H9 (cell line): ENCODE data around the gene KCNIP3. TPM values are rescaled to one million over a fixed set of nuclear protein-coding genes. Genes with fewer than 3 reads are reported as not detected.

Source experiments
- DNase-seq: peaks from one replicate; pipeline ENCODE4 v3.0.0-alpha.2; 2017
- H2AFZ ChIP-seq: one replicate; pipeline ENCODE4 v1.6.1; 2013; ENCODE audit warnings: mild to moderate bottlenecking, low read length, control low read depth, moderate library complexity
- H2AK5ac ChIP-seq: 2 replicates; pipeline ENCODE4 v1.6.1; 2013; ENCODE audit warnings: low read length, control low read depth, mixed read lengths; ENCODE audit not compliant: insufficient read length
- H2BK120ac ChIP-seq: one replicate; pipeline ENCODE4 v1.6.1; 2013; ENCODE audit warnings: low read depth, mild to moderate bottlenecking, low read length, control low read depth, inconsistent platforms; ENCODE audit not compliant: poor library complexity, severe bottlenecking
- H2BK12ac ChIP-seq: 2 replicates; pipeline ENCODE4 v1.6.1; 2013; ENCODE audit warnings: low read length, control low read depth, mixed read lengths, low read depth; ENCODE audit not compliant: insufficient read length
- H2BK15ac ChIP-seq: 2 replicates; pipeline ENCODE4 v1.6.1; 2013; ENCODE audit warnings: low read depth, low read length, control low read depth
- H2BK20ac ChIP-seq: one replicate; pipeline ENCODE4 v1.6.1; 2013; ENCODE audit warnings: low read depth, mild to moderate bottlenecking, low read length, control low read depth, inconsistent platforms; ENCODE audit not compliant: poor library complexity, severe bottlenecking
- H2BK5ac ChIP-seq: 2 replicates; pipeline ENCODE4 v1.6.1; 2013; ENCODE audit warnings: low read length, control low read depth, mixed read lengths; ENCODE audit not compliant: insufficient read length
- H3K14ac ChIP-seq: 2 replicates; pipeline ENCODE4 v1.6.1; 2013; ENCODE audit warnings: low read length, control low read depth; ENCODE audit not compliant: insufficient read depth
- H3K18ac ChIP-seq: 2 replicates; pipeline ENCODE4 v1.6.1; 2013; ENCODE audit warnings: low read depth, mild to moderate bottlenecking, mixed read lengths, low read length, control low read depth; ENCODE audit not compliant: insufficient read length
- H3K23ac ChIP-seq: 2 replicates; pipeline ENCODE4 v1.6.1; 2013; ENCODE audit warnings: low read length, control low read depth, mixed read lengths, low read depth; ENCODE audit not compliant: insufficient read length
- H3K23me2 ChIP-seq: 2 replicates; pipeline ENCODE4 v1.6.1; 2013; ENCODE audit warnings: low read depth, mild to moderate bottlenecking, mixed read lengths, low read length, control low read depth; ENCODE audit not compliant: insufficient read length, poor library complexity, severe bottlenecking
- H3K27ac ChIP-seq: 2 replicates; pipeline ENCODE4 v1.5.1; 2013; ENCODE audit warnings: low read length, control low read depth, mixed read lengths, low read depth; ENCODE audit not compliant: insufficient read length
- H3K27me3 ChIP-seq: 2 replicates; pipeline ENCODE4 v1.6.1; 2013; ENCODE audit warnings: low read length, control low read depth, inconsistent platforms; ENCODE audit not compliant: insufficient read depth
- H3K4ac ChIP-seq: 2 replicates; pipeline ENCODE4 v1.6.1; 2013; ENCODE audit warnings: low read depth, mild to moderate bottlenecking, control low read depth, inconsistent platforms, low read length, moderate library complexity
- H3K4me1 ChIP-seq: 2 replicates; pipeline ENCODE4 v1.6.1; 2013; ENCODE audit warnings: low read length, control low read depth, inconsistent platforms; ENCODE audit not compliant: insufficient read depth
- H3K4me2 ChIP-seq: 2 replicates; pipeline ENCODE4 v1.6.1; 2013; ENCODE audit warnings: low read length, control low read depth, mixed read lengths; ENCODE audit not compliant: insufficient read length, insufficient read depth
- H3K56ac ChIP-seq: 2 replicates; pipeline ENCODE4 v1.6.1; 2013; ENCODE audit warnings: low read depth, mild to moderate bottlenecking, mixed read lengths, low read length, control low read depth; ENCODE audit not compliant: insufficient read length
- H3K79me1 ChIP-seq: 2 replicates; pipeline ENCODE4 v1.6.1; 2013; ENCODE audit warnings: low read depth, mild to moderate bottlenecking, moderate library complexity, low read length, control low read depth, inconsistent platforms; ENCODE audit not compliant: insufficient read depth, poor library complexity, severe bottlenecking
- H3K79me2 ChIP-seq: 2 replicates; pipeline ENCODE4 v1.6.1; 2013; ENCODE audit warnings: low read length, control low read depth, inconsistent platforms; ENCODE audit not compliant: insufficient read depth
- H3K9ac ChIP-seq: 2 replicates; pipeline ENCODE4 v1.6.1; 2013; ENCODE audit warnings: low read length, control low read depth, mixed read lengths; ENCODE audit not compliant: insufficient read length; ENCODE audit errors: extremely low read depth
- H3K9me3 ChIP-seq: one replicate; pipeline ENCODE4 v1.6.1; 2013; ENCODE audit warnings: low read depth, low read length, inconsistent platforms; ENCODE audit not compliant: control insufficient read depth
- H3T11ph ChIP-seq: one replicate; pipeline ENCODE4 v1.6.1; 2013; ENCODE audit warnings: mild to moderate bottlenecking, low read length, control low read depth, inconsistent platforms
- H4K20me1 ChIP-seq: one replicate; pipeline ENCODE4 v1.6.1; 2013; ENCODE audit not compliant: control insufficient read depth, insufficient read length, insufficient read depth
- H4K5ac ChIP-seq: 2 replicates; pipeline ENCODE4 v1.6.1; 2013; ENCODE audit warnings: low read depth, mild to moderate bottlenecking, mixed read lengths, low read length, control low read depth; ENCODE audit not compliant: insufficient read length
- H4K8ac ChIP-seq: replicated peaks from 2 replicates; pipeline ENCODE4 v1.6.1; 2013; ENCODE audit warnings: low read length, control low read depth, mixed read lengths, low read depth; ENCODE audit not compliant: insufficient read length
- H4K91ac ChIP-seq: 2 replicates; pipeline ENCODE4 v1.6.1; 2013; ENCODE audit warnings: low read depth, mild to moderate bottlenecking, moderate library complexity, mixed read lengths, low read length, control low read depth; ENCODE audit not compliant: insufficient read length
- H3K27ac Mint-ChIP-seq, 3 experiments: 2 replicates in 2 of 3; 3 replicates in 1 of 3; pipeline ENCODE4 v1.8.0; 2020 to 2021; ENCODE audit warnings: mixed read lengths in 3 of 3, mild to moderate bottlenecking in 1 of 3, moderate library complexity in 1 of 3
- H3K27me3 Mint-ChIP-seq: 2 replicates; pipeline ENCODE4 v1.8.0; 2021; ENCODE audit warnings: low read depth, mild to moderate bottlenecking, moderate library complexity, mixed read lengths
- H3K36me3 Mint-ChIP-seq, 3 experiments: 2 replicates in 2 of 3; 3 replicates in 1 of 3; pipeline ENCODE4 v1.8.0; 2020 to 2021; ENCODE audit warnings: low read depth in 3 of 3, mixed read lengths in 3 of 3; ENCODE audit not compliant: insufficient read depth in 1 of 3
- H3K4me1 Mint-ChIP-seq, 2 experiments: 2 replicates each; pipeline ENCODE4 v1.8.0; 2020; ENCODE audit warnings: mixed read lengths in 2 of 2
- H3K4me3 Mint-ChIP-seq, 2 experiments: 2 replicates in 1 of 2; 3 replicates in 1 of 2; pipeline ENCODE4 v1.8.0; 2020 to 2021; ENCODE audit warnings: mild to moderate bottlenecking in 2 of 2, mixed read lengths in 2 of 2, moderate library complexity in 1 of 2
- H3K9me3 Mint-ChIP-seq, 2 experiments: 2 replicates in 1 of 2; 3 replicates in 1 of 2; pipeline ENCODE4 v1.8.0; 2020; ENCODE audit warnings: mild to moderate bottlenecking in 2 of 2, mixed read lengths in 2 of 2, moderate library complexity in 1 of 2
- WGBS: extraction: QIAGEN DNeasy Blood & Tissue Kit; methylation state at CpG from one replicate; pipeline ENCODE4 v1.1.7; 2013; ENCODE audit warnings: missing lambda C conversion rate, low lambda C conversion rate, mixed read lengths; ENCODE audit not compliant: insufficient read length; ENCODE audit errors: extremely low coverage; 5-methylcytosine and 5-hydroxymethylcytosine counted together
- total RNA-seq: library from RNA; stranded (reverse); gene quantifications from 2 replicates; pipeline ENCODE4 v1.2.1, GENCODE V29; 2021
- TF ChIP-seq, protein P1 (sequence below): fragments of 200-600 bp; sonication (generic); conservative IDR thresholded peaks from 3 replicates; pipeline ENCODE4 v1.8.0; 2021; ENCODE audit warnings: antibody characterized with exemption, mild to moderate bottlenecking

Gene KCNIP3
- total RNA-seq, 1 experiment from 2014 or later = 1.5 TPM

DNA sequence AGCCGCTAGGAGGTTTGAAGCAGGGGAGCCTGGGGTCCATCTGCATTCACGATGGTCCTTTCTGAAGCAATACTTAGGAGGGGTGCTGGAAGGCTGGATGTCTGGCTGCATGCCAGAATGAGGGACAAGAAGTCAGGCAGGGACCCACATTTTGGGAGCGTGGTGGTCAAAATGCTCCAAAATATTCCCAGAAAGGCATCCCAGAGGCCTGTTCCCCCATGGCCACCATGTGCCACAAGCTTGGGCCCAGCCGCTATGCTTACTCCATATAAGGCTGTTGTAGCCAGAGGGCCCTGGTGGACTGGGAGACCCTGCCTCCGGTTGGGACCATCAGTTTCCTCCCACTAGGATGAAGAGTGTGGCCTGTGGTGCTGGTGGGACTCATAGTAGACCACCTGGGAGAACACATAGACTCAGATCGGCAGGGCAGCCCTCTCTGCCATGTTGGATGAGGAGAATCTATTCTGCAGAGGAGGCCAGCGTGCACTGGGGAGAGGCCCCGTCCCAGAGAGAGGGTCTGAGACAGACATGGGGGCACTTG, 26.5 kb upstream of the KCNIP3 start:
- Histone ChIP-seq H4K8ac (no peak overlapping the region), H3K4me1 (no peaks in the 10 kb centered on the region; the same call in 1 of the 2 replicates), H2BK20ac (no peak overlapping the region), H3K79me2 (no peaks in the 10 kb centered on the region), H2AK5ac (no peak overlapping the region), H3K4me2 (no peak overlapping the region), H3K18ac (no peak overlapping the region), H2BK120ac (no peak overlapping the region), H3T11ph (no peak overlapping the region), H3K9me3 (no peaks in the 10 kb centered on the region), H3K14ac (no peak overlapping the region), H4K91ac (no peak overlapping the region), H3K23ac (no peak overlapping the region), H3K4ac (no peak overlapping the region), H2BK15ac (no peak overlapping the region), H3K56ac (no peak overlapping the region), H3K27me3 (no peaks in the 10 kb centered on the region), H3K9ac (no peak overlapping the region), H4K20me1 (no peaks in the 10 kb centered on the region), H2BK5ac (no peak overlapping the region), H3K27ac (no peak overlapping the region), H3K23me2 (no peaks in the 10 kb centered on the region), H3K79me1 (no peaks in the 10 kb centered on the region), H2AFZ (no peak overlapping the region), H4K5ac (no peak overlapping the region), H2BK12ac (no peak overlapping the region)
- H3K36me3 Mint-ChIP-seq = no peaks in the 10 kb centered on the region
- no CpG with 5 or more reads among the region's 8 CpGs for WGBS
- H3K4me3 Mint-ChIP-seq = no peak overlapping the region
- no peaks in the 10 kb centered on the region for H3K27me3 Mint-ChIP-seq
- H3K27ac Mint-ChIP-seq = no peak overlapping the region
- H3K4me1 Mint-ChIP-seq = peaks cover 12 to 18% of the 10 kb centered on the region in 2 experiments
- TF ChIP-seq, protein P1, sequence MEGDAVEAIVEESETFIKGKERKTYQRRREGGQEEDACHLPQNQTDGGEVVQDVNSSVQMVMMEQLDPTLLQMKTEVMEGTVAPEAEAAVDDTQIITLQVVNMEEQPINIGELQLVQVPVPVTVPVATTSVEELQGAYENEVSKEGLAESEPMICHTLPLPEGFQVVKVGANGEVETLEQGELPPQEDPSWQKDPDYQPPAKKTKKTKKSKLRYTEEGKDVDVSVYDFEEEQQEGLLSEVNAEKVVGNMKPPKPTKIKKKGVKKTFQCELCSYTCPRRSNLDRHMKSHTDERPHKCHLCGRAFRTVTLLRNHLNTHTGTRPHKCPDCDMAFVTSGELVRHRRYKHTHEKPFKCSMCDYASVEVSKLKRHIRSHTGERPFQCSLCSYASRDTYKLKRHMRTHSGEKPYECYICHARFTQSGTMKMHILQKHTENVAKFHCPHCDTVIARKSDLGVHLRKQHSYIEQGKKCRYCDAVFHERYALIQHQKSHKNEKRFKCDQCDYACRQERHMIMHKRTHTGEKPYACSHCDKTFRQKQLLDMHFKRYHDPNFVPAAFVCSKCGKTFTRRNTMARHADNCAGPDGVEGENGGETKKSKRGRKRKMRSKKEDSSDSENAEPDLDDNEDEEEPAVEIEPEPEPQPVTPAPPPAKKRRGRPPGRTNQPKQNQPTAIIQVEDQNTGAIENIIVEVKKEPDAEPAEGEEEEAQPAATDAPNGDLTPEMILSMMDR = no peak
- no peaks in the 10 kb centered on the region; a peak in 1 of 5 replicates for H3K9me3 Mint-ChIP-seq
- peak; percentile 7 for DNase-seq
